K562 (cell line): Measurements from ENCODE around the gene ASIC1. TPM values are rescaled to one million over a fixed set of nuclear protein-coding genes. Genes with fewer than 3 reads are reported as not detected.

Experiments
- ARID3A ChIP-seq: IDR thresholded peaks from 2 replicates; pipeline ENCODE4 v1.6.1; 2012; ENCODE audit warnings: low read depth, low read length, improper control_type of control experiment, borderline replicate concordance
- ARNT ChIP-seq, 2 experiments: fragments of 450-650 bp; IDR thresholded peaks; 2 replicates each; pipeline ENCODE4 v1.6.1; 2016; ENCODE audit warnings: mild to moderate bottlenecking in 1 of 2
- CC2D1A ChIP-seq: fragments of 450-650 bp; IDR thresholded peaks from 2 replicates; pipeline ENCODE4 v1.6.1; 2017; ENCODE audit warnings: mild to moderate bottlenecking
- CXXC5 ChIP-seq: fragments of 250-450 bp; sonication (Bioruptor Pico); IDR thresholded peaks from 2 replicates; pipeline ENCODE4 v1.8.0; 2022; ENCODE audit warnings: inconsistent platforms, mild to moderate bottlenecking, moderate library complexity
- EP400 ChIP-seq: fragments of 450-650 bp; IDR thresholded peaks from 2 replicates; pipeline ENCODE4 v1.6.1; 2017; ENCODE audit warnings: antibody characterized with exemption, mild to moderate bottlenecking, moderate library complexity
- HMG20B ChIP-seq: fragments of 250-450 bp; sonication (Bioruptor Pico); IDR thresholded peaks from 2 replicates; pipeline ENCODE4 v1.5.0; 2021; ENCODE audit warnings: mild to moderate bottlenecking
- KLF13 ChIP-seq: fragments of 450-650 bp; IDR thresholded peaks from 2 replicates; pipeline ENCODE4 v1.6.1; 2016; ENCODE audit warnings: missing genetic modification characterization, low read depth, mild to moderate bottlenecking, missing compliant biosample characterization, moderate library complexity, borderline replicate concordance
- MIER1 ChIP-seq: fragments of 450-650 bp; IDR thresholded peaks from 2 replicates; pipeline ENCODE4 v1.6.1; 2016; ENCODE audit warnings: antibody characterized with exemption, mild to moderate bottlenecking, low read depth
- TEAD1 ChIP-seq, 2 experiments: fragments of 450-650 bp in 1 of 2; sonication (generic) in 1 of 2; formaldehyde crosslinking; IDR thresholded peaks; 2 replicates each; pipeline versions ENCODE4 v1.4.0 to v1.8.0; 2020 to 2022; ENCODE audit warnings: mild to moderate bottlenecking in 2 of 2, missing genetic modification reagents in 1 of 2
- U2AF2 ChIP-seq: fragments of 200-400 bp; formaldehyde crosslinking; optimal IDR thresholded peaks from 2 replicates; pipeline ENCODE3; 2017; ENCODE audit warnings: low read depth, mild to moderate bottlenecking, low read length
- ZNF239 ChIP-seq: fragments of 250-450 bp; sonication (Bioruptor Pico); IDR thresholded peaks from 2 replicates; pipeline ENCODE4 v1.4.0; 2020; ENCODE audit warnings: mild to moderate bottlenecking
- ZNF740 ChIP-seq, 3 experiments: fragments of 200-800 bp in 1 of 3; sonication (Bioruptor generic) in 1 of 3; sonication (generic) in 1 of 3; formaldehyde crosslinking in 1 of 3; IDR thresholded peaks; 2 replicates each; pipeline versions ENCODE4 v1.6.1 to v1.8.0; 2016 to 2022; ENCODE audit warnings: mild to moderate bottlenecking in 2 of 3, missing compliant biosample characterization in 2 of 3, missing genetic modification characterization in 2 of 3, missing genetic modification reagents in 1 of 3
- polyA plus RNA-seq, 8 experiments: library from polyadenylated mRNA; depleted of rRNA in 4 of 8; stranded (reverse) in 5 of 8; unstranded in 3 of 8; fragments of >200 nt; fragmentation: Nextera tagmentation in 2 of 8; fragmentation: Illumina TruSeq in 1 of 8; extraction: Ambion mirVana in 2 of 8; extraction: Trizol in 1 of 8; gene quantifications; 2 replicates each; pipeline versions ENCODE4 v1.2.1 to v1.2.3, GENCODE V29; 2011 to 2014; ENCODE audit warnings: inconsistent platforms in 1 of 8, missing spikeins in 1 of 8
- total RNA-seq, 7 experiments: library from RNA; depleted of rRNA in 6 of 7; stranded (reverse); fragments of >200 nt in 6 of 7; fragmentation: Illumina TruSeq in 2 of 7; extraction: Trizol in 2 of 7; gene quantifications; 2 replicates each; pipeline versions ENCODE4 v1.2.1 to v1.2.3, GENCODE V29; 2011 to 2021; ENCODE audit warnings: low replicate concordance in 1 of 7
- TF ChIP-seq, protein P1 (sequence below), 2 experiments: fragments of 450-650 bp in 1 of 2; sonication (generic) in 1 of 2; formaldehyde crosslinking in 1 of 2; IDR thresholded peaks; 2 replicates each; pipeline versions ENCODE4 v1.7.1 to v1.9.0; 2016 to 2022; ENCODE audit warnings: inconsistent platforms in 1 of 2, mild to moderate bottlenecking in 1 of 2, missing genetic modification reagents in 1 of 2

ASIC1 gene
- total and polyA plus RNA-seq, 9 of the 15 experiments (the other 6 are each of a cell fraction or from before 2014, with no cell fraction given), result 0.01 to 1.7 (median 0.45) TPM

- TF ChIP-seq, protein P1, sequence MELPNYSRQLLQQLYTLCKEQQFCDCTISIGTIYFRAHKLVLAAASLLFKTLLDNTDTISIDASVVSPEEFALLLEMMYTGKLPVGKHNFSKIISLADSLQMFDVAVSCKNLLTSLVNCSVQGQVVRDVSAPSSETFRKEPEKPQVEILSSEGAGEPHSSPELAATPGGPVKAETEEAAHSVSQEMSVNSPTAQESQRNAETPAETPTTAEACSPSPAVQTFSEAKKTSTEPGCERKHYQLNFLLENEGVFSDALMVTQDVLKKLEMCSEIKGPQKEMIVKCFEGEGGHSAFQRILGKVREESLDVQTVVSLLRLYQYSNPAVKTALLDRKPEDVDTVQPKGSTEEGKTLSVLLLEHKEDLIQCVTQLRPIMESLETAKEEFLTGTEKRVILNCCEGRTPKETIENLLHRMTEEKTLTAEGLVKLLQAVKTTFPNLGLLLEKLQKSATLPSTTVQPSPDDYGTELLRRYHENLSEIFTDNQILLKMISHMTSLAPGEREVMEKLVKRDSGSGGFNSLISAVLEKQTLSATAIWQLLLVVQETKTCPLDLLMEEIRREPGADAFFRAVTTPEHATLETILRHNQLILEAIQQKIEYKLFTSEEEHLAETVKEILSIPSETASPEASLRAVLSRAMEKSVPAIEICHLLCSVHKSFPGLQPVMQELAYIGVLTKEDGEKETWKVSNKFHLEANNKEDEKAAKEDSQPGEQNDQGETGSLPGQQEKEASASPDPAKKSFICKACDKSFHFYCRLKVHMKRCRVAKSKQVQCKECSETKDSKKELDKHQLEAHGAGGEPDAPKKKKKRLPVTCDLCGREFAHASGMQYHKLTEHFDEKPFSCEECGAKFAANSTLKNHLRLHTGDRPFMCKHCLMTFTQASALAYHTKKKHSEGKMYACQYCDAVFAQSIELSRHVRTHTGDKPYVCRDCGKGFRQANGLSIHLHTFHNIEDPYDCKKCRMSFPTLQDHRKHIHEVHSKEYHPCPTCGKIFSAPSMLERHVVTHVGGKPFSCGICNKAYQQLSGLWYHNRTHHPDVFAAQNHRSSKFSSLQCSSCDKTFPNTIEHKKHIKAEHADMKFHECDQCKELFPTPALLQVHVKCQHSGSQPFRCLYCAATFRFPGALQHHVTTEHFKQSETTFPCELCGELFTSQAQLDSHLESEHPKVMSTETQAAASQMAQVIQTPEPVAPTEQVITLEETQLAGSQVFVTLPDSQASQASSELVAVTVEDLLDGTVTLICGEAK (IDR thresholded peaks at IDR 0.05), result peak; percentile 75
- TF ChIP-seq, protein P1 (CRISPR knock-in tag; IDR thresholded peaks at IDR 0.05), result no peak
- TF ChIP-seq MIER1 (no peak), ARNT (IDR thresholded peaks at IDR 0.05) (0 out of 4 replicates have a peak, but pooled peaks of 1 of the 2 experiments have one; percentile 46), EP400 (peak; percentile 74), ZNF740 (CRISPR knock-in tag; IDR thresholded peaks at IDR 0.05) (no peak), ZNF740 (tag; IDR thresholded peaks at IDR 0.05) (peak in 1 of 2 experiments; percentile 76; a peak in 1 of 4 replicates), HMG20B (CRISPR knock-in tag) (no peak), U2AF2 (no peak), TEAD1 (CRISPR knock-in tag; IDR thresholded peaks at IDR 0.05) (peak in 1 of 2 experiments; percentile 26; a peak in 1 of 4 replicates), ZNF239 (no peak), CXXC5 (CRISPR knock-in tag) (peak; percentile 83), ARID3A (0 out of 2 replicates have a peak, but pooled peaks have one; percentile 22), KLF13 (tag) (0 out of 2 replicates have a peak, but pooled peaks have one; percentile 26), CC2D1A (peak; percentile 59; the same call in 1 of the 2 replicates)
Observed at GRCh38 chr12:50084775-50085614, 27.6 kb downstream of the ASIC1 start, which contains the start of gene SMARCD1 (continued).
